GM18858 (cell line): ENCODE results near the gene FNDC5.

ENCODE experiments used
- ATAC-seq: cut with Tn5 transposase; IDR thresholded peaks from one replicate; pipeline ENCODE4 v1.9.1; 2021; ENCODE audit not compliant: unreplicated experiment

The FNDC5 gene

GRCh38 chr1:32817815-32818786 is 52.6 kb downstream of the FNDC5 start:
- ATAC-seq = no peak

GRCh38 chr1:32817159-32817814 is 53.4 kb downstream of the FNDC5 start, which contains the start of the genes S100PBP and YARS1:
TSS of gene S100PBP (plus strand) at chr1:32817653. CDS start at chr1:32826100, 8,447 bp downstream.
TSS of gene YARS1 (minus strand) at chr1:32817358. CDS start at chr1:32817244, 114 bp downstream.
- peak; percentile 69 for ATAC-seq

- no peak for ATAC-seq
Measured at GRCh38 chr1:32816676-32817158, 54.0 kb downstream of the FNDC5 start.

- ATAC-seq = no peak
Measured at GRCh38 chr1:32813941-32814739, 56.6 kb downstream of the FNDC5 start.
